Activated T-cell treated with anti-CD3 and anti-CD28 coated beads, Interleukin-2, amount 50 U/mL, for 4 hours (primary cell): ENCODE measurements around the gene ABCF3. TPM values are rescaled to one million over a fixed set of nuclear protein-coding genes. Genes with fewer than 3 reads are reported as not detected.
"Not testable (repeated sequence)": the region's sequence is repeated elsewhere in the genome, so short reads cannot be mapped to it uniquely, and the experiment has no call there.

Experiments
- ATAC-seq, 2 donors: fragments of 200-7000 bp; cut with Tn5 transposase; one replicate each; pipeline ENCODE4 v1.10.0; 2021
- DNase-seq: peaks from one replicate; pipeline ENCODE4 v3.0.0-alpha.2; 2020
- H3K27me3 Mint-ChIP-seq: one replicate; pipeline ENCODE4 v1.8.0; 2021; ENCODE audit warnings: low read depth, mixed read lengths
- H3K36me3 Mint-ChIP-seq: one replicate; pipeline ENCODE4 v1.8.0; 2022; ENCODE audit warnings: mixed read lengths; ENCODE audit not compliant: insufficient read depth
- H3K4me1 Mint-ChIP-seq: one replicate; pipeline ENCODE4 v1.8.0; 2021; ENCODE audit warnings: low read depth, mixed read lengths
- H3K4me3 Mint-ChIP-seq: one replicate; pipeline ENCODE4 v1.8.0; 2021; ENCODE audit warnings: mild to moderate bottlenecking, moderate library complexity, mixed read lengths
- H3K9me3 Mint-ChIP-seq: one replicate; pipeline ENCODE4 v1.8.0; 2021; ENCODE audit warnings: mixed read lengths
- total RNA-seq, 3 donors: library from RNA; stranded (reverse); gene quantifications; one replicate each; pipeline ENCODE4 v1.2.1, GENCODE V29; 2021

Gene ABCF3
- total RNA-seq, 3 donors from 2014 or later, result 79.7 to 91.2 (median 84.4) TPM

DNA sequence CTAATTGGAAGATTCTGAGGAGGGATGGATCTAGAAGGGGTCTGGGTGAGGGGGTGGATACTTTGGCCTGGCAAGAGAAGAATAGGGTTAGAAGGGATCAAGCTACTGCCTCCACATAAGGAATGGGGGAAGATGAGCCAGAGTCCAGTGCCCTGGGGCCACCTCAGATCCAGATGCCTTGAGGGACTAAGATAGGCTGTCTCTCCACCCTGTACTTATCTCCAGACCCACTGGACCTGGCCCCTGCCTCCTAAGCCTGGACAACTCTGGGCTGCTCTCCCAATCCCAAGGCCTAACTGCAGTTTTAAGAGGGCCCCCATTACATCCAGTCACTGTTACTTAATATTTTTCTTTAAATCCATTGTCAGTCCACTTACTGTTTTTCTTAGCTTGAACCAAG is 28.8 kb upstream of the ABCF3 start:
- Mint-ChIP-seq H3K36me3 (no peaks in the 10 kb centered on the region), H3K4me3 (peak overlapping the region; percentile 93), H3K27me3 (no peaks in the 10 kb centered on the region), H3K4me1 (peaks cover 28% of the 10 kb centered on the region), H3K9me3 (no peaks in the 10 kb centered on the region)
- no peak for ATAC-seq
- DNase-seq, result no peak

DNA sequence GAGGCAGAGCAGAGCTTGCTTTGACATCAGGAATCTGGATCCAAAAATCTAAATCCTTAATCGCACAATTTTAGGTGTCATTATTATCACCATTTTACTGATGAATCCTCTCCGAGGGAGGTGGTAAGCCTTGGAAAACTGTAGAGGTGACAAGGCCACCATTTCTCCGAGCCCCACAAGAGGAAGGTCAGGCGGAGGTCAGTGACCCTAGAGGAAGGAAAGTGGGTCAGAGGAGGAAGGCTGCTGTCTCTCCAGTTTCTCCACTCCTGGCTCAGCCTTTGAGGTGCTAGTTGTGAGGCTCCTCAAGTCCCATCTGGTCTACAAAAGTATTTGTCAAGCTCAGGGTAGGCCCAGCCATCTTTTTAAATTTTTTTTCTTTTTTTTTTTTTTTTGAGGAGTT is 27.6 kb upstream of the ABCF3 start:
- Mint-ChIP-seq H3K36me3 (no peaks in the 10 kb centered on the region), H3K4me1 (peaks cover 28% of the 10 kb centered on the region), H3K4me3 (no peak overlapping the region), H3K27me3 (no peaks in the 10 kb centered on the region), H3K9me3 (no peaks in the 10 kb centered on the region)
- no peak for ATAC-seq
- DNase-seq, result no peak

DNA sequence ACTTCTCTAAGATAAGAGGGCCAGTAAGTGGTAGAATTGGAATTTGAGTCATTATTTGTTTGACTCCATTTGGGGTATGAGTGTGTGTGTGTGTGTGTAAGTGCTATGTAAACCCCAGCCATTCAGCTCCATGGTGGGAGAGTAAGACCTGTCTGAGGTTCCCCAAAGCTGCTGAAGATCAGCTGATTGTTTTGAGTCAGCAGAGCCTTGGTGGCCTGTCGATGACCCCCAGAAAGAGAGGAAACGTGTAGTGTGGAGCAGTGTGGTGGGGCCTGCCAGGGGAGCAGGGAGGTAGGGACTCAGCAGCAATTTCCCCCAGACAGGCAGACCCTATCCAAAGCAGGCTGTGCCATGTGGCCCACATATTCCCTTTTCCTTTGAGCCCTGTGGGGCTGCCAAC is 25.5 kb upstream of the ABCF3 start:
- Mint-ChIP-seq H3K27me3 (no peaks in the 10 kb centered on the region), H3K36me3 (peaks cover 7% of the 10 kb centered on the region), H3K4me3 (no peak overlapping the region), H3K4me1 (peaks cover 26% of the 10 kb centered on the region), H3K9me3 (no peaks in the 10 kb centered on the region)
- ATAC-seq (no peak), DNase-seq (no peak)

DNA sequence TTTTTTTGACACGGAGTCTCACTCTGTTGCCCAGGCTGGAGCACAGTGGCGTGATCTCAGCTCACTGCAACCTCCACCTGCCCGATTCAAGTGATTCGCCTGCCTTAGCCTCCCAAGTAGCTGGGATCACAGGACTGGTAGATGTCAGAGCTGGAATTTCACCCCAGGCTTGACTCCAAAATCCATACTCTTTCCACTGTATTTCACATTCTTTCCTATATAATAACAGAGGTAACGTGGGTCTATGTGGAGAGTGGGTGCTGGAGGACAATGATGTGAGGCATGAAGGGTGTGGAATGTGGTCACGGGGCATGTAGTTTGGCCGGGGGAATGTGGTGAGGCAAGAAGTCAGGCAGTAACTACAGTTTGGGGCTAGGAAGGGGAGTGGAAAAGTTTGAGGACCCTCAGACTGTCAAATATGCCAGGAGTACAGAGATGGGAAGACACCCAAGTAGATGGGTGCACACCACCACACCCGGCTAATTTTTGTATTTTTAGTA is 23.4 kb upstream of the ABCF3 start:
- peaks cover 17% of the 10 kb centered on the region for H3K36me3 Mint-ChIP-seq
- DNase-seq, ATAC-seq, H3K27me3 Mint-ChIP-seq, H3K9me3 Mint-ChIP-seq, H3K4me3 Mint-ChIP-seq: not testable (repeated sequence)
- H3K4me1 Mint-ChIP-seq, result peaks cover 13% of the 10 kb centered on the region

DNA sequence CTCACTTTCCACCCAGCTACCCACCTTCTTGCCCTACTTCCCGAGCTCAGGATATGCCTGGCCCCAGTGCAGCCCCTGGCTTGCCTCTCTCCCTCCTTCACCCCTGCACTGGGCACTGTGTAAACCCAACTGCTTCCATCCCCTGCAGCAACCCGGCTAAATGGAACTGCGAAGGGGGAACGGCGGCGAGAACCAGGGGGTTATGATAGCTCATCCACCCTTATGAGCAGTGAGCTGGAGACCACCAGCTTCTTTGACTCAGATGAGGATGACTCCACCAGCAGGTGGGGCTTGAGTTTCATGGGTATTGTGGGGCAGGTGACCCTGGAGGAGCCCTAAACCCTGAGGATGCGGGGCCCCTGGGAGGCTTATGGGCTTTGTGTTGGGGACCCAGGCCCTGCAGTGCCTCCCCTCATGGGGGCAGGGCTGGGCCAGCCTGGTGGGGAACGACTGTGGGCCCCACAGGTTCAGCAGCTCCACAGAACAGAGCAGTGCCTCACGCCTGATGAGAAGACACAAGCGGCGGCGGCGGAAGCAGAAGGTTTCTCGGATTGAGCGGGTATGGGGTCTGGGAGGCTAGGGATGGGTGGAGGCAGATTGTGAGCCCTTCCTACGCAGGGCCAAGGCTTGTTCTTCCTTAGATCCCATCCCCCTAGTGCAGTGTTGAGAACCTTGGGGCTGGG is 21.2 kb upstream of the ABCF3 start:
- peaks cover 19% of the 10 kb centered on the region for H3K36me3 Mint-ChIP-seq

DNA sequence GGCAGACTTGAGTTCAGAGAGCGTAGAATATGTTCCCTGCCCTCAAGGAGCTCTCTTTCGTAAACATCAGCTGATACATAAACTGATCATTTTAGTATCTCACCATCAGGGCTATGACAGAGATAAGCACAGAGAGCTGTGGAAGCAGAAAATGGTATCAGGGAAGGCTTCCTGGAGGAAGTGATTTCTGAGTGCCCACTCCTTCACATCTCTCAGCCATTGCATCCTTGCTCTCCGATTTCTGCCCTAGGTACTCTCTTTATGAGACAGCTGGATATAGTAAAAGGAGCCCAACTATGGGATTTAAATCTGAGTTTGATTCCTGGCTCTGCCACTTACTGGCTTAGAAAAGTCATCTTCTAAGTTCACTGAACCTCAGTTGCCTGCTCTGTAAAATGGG is 20.5 kb upstream of the ABCF3 start:
- H3K4me1 Mint-ChIP-seq, result no peaks in the 10 kb centered on the region
- no peaks in the 10 kb centered on the region for H3K9me3 Mint-ChIP-seq
- DNase-seq, result no peak
- peaks cover 19% of the 10 kb centered on the region for H3K36me3 Mint-ChIP-seq
- H3K27me3 Mint-ChIP-seq, result no peaks in the 10 kb centered on the region
- ATAC-seq, result no peak
- H3K4me3 Mint-ChIP-seq, result no peak overlapping the region

More for the DNA sequence above, 21.2 kb upstream of the ABCF3 start:
- H3K27me3 Mint-ChIP-seq, result no peaks in the 10 kb centered on the region
- peaks cover 5% of the 10 kb centered on the region for H3K4me1 Mint-ChIP-seq
- no peak for ATAC-seq
- DNase-seq, result no peak
- no peak overlapping the region for H3K4me3 Mint-ChIP-seq
- no peaks in the 10 kb centered on the region for H3K9me3 Mint-ChIP-seq

DNA sequence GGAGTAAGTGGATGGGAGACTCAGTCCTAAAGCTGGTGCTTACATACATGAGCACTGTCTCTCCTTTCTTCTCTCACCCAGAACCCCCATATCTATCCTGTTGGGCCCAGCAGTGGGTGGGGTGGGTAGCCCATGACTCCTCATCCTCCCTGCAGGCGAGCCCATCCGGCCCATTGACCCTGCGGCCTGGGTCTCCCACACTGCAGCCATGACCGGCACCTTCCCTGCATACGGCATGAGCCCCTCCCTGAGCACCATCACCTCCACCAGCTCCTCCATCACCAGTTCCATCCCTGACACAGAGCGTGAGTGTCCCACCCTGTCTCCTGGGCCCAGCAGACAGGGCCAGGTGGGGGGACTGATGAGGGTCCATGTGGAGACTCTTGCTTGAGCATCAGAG is 19.3 kb upstream of the ABCF3 start:
- ATAC-seq (no peak), DNase-seq (no peak)
- Mint-ChIP-seq H3K27me3 (no peaks in the 10 kb centered on the region), H3K4me3 (no peak overlapping the region), H3K4me1 (no peaks in the 10 kb centered on the region), H3K9me3 (no peaks in the 10 kb centered on the region), H3K36me3 (peaks cover 28% of the 10 kb centered on the region)

DNA sequence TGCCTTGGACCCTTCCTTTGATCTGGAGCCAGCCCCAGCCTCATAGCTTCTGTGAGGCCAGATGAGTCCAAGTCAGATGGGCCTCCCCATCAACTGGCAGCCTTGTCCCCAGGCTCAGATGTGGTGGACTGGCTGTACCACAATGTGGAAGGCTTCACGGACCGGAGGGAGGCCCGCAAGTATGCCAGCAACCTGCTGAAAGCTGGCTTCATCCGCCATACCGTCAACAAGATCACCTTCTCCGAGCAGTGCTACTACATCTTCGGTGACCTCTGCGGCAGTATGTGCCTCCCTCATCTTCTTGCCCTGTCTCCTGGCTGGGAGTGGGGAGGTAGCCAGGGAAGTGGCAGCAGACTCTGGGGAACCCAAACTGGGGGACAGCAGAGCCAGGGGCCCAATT is 18.2 kb upstream of the ABCF3 start:
- no peak overlapping the region for H3K4me3 Mint-ChIP-seq
- H3K4me1 Mint-ChIP-seq, result no peaks in the 10 kb centered on the region
- H3K27me3 Mint-ChIP-seq, result no peaks in the 10 kb centered on the region

DNA sequence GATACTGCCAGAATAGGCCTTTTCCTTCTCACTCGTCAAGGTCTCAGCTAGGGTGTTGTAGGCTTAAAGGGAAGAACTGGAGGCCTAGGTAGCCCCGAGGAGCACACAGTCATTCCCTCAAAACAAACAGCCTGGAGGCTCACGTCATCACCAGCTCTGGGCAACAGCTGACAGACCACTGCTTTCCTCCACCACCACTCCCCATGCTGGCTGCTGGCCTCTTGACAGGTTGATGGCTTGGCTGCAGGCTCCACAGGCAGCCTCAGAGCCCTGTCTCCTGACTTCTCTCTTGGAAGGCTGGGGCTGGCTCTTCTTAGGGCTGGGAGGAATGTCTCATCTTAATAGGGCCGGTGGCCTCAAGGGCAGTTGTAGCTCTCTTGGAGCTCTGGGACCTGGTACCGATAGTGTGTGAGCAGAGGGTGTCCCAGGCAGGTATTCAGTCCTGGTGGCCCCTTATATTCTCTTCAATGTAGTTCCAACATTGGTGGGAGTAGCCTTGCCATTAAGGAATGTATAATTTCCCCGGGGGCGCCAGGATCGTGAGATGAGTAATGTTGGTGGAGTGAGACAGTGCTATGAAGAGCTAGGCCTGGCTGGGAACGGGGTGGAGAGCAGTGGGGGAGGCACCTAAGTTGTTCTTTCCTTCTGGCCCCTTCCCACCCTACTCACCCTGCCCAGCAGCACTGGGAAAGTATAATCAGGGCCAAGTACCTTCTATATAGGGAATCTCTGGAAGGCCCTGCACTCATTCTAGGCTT is 17.5 kb upstream of the ABCF3 start:
- Mint-ChIP-seq H3K4me1 (peaks cover 1% of the 10 kb centered on the region), H3K36me3 (peaks cover 32% of the 10 kb centered on the region)

More for the DNA sequence above, 18.2 kb upstream of the ABCF3 start:
- Mint-ChIP-seq H3K9me3 (no peaks in the 10 kb centered on the region), H3K36me3 (peaks cover 30% of the 10 kb centered on the region)
- DNase-seq, result no peak
- no peak for ATAC-seq

DNA sequence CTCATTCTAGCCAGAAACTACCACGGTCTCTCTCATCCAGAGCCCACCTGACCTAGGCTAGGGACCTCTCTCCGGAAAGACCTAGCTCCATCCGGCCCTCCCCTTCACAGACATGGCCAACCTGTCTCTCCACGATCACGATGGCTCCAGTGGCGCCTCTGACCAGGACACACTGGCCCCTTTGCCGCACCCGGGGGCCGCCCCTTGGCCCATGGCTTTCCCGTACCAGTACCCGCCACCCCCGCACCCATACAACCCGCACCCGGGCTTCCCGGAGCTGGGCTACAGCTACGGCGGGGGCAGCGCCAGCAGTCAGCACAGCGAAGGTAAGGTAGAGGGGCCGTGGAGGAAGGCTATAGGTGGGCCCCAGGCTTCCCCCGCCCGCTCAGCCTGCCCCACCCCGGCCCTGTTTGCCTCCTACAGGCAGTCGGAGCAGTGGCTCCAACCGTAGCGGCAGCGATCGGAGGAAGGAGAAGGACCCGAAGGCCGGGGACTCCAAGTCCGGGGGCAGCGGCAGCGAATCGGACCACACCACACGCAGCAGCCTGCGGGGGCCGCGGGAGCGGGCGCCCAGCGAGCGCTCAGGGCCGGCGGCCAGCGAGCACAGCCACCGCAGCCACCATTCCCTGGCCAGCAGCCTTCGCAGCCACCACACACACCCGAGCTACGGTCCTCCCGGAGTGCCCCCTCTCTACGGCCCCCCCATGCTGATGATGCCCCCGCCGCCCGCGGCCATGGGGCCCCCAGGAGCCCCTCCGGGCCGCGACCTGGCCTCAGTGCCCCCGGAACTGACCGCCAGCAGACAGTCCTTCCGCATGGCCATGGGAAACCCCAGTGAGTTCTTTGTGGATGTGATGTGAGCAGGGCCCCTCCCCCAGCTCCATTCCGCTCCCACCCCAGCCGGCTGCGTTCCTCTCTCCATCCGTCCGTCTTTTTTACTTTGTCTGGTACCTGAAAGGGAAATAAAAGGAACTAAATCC is 15.8 kb upstream of the ABCF3 start:
- H3K4me1 Mint-ChIP-seq, result peaks cover 6% of the 10 kb centered on the region
- DNase-seq (no peak), ATAC-seq (no peak)
- H3K4me3 Mint-ChIP-seq, result no peak overlapping the region
- no peaks in the 10 kb centered on the region for H3K27me3 Mint-ChIP-seq
- peaks cover 25% of the 10 kb centered on the region for H3K36me3 Mint-ChIP-seq
- H3K9me3 Mint-ChIP-seq, result no peaks in the 10 kb centered on the region

More for the DNA sequence above, 17.5 kb upstream of the ABCF3 start:
- no peak for DNase-seq
- Mint-ChIP-seq H3K9me3 (no peaks in the 10 kb centered on the region), H3K27me3 (no peaks in the 10 kb centered on the region), H3K4me3 (no peak overlapping the region)
- no peak for ATAC-seq

DNA sequence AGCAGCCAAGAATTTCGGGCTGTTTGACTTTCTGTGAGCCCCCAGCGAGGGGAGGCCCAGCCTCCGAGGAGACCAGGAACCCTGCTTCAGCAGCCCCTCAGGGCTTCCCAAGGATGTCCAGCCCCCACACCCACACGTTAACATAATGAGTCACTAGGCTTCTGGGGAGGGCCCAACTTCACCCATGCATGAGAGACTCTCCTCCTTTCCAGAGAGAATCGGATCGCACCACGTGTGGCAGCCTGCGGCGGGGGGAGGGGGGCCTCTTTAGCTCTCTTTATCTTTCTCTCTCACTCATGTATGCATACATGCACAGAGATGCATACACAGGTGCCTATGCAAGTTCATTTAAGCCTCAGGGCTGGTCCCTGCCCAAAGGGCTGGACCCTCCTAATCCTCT is 14.4 kb upstream of the ABCF3 start:
- peaks cover 19% of the 10 kb centered on the region for H3K4me1 Mint-ChIP-seq
- DNase-seq, result no peak
- no peaks in the 10 kb centered on the region for H3K27me3 Mint-ChIP-seq
- no peak for ATAC-seq
- H3K36me3 Mint-ChIP-seq, result peaks cover 19% of the 10 kb centered on the region
- H3K4me3 Mint-ChIP-seq, result no peak overlapping the region
- no peaks in the 10 kb centered on the region for H3K9me3 Mint-ChIP-seq

DNA sequence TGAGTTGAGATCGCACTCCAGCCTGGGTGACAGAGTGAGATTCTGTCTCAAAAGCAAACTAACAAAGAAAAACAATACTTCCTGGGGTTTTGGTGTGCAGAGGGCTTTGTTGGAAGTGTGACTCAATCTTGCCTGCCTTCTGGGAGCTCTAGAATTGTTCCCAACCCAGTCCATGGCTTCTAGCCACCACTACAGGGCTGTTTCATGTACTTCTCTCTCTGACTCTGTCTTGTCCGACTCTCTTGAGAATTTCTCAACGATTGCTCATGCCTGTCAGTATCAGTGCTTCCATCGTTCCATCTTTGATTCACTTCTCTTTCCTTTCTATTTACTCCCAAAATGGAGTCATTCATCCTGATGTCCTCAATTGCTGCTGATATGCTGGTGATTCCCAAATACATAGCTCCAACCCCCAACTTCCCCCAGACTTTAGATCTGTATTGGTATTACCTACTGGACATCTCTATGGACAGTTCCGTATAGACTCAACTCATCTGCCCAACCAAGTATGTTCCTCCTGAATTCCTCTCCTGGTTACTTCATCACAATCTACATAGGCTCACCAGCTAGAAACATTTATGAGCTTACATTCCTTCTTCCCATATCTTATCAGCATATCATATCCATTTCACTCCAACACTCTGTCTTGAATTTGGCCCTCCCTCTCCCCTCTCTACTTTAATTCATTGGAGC is 13.2 kb upstream of the ABCF3 start:
- DNase-seq (no peak), ATAC-seq (no peak)
- H3K36me3 Mint-ChIP-seq, result peaks cover 18% of the 10 kb centered on the region
- no peaks in the 10 kb centered on the region for H3K27me3 Mint-ChIP-seq
- H3K4me3 Mint-ChIP-seq, result no peak overlapping the region
- H3K4me1 Mint-ChIP-seq, result peaks cover 28% of the 10 kb centered on the region
- no peaks in the 10 kb centered on the region for H3K9me3 Mint-ChIP-seq

DNA sequence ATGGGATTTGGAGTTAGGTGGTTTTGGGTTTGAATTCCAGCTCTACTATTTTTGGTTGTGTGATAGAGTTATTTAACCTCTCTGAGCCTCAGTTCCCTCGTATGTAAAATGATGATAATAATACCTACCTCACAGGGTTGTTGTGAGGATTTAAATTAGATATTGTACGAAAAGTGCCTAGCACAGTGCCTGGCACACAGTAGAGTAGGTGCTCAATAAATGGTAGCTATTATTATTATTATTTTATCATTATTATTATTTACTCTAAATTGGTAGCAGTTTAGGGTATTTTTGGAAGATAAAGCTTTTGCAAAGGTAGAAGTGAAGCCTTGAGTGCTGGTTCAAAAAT is 12.7 kb upstream of the ABCF3 start:
- H3K27me3 Mint-ChIP-seq, result no peaks in the 10 kb centered on the region
- no peaks in the 10 kb centered on the region for H3K9me3 Mint-ChIP-seq
- ATAC-seq, result no peak
- peaks cover 22% of the 10 kb centered on the region for H3K36me3 Mint-ChIP-seq
- peaks cover 34% of the 10 kb centered on the region for H3K4me1 Mint-ChIP-seq
- no peak for DNase-seq
- no peak overlapping the region for H3K4me3 Mint-ChIP-seq

DNA sequence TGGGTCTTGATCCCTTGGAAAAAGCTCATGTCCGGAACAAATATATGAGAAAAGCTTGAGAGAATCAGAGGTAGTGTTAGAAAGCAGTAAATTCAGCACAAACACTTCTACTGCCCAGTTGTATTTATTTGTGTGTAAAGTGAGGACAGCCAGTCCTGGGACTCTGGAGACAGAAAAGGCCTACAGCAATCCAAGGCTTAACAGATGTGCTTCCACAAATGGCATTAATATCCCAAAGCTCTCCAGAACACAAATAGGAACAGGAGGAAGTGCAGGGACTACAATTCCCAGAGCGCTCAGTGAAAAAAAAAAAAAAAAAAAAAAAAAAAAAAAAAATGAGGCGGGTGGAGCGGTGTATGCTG is 11.7 kb upstream of the ABCF3 start:
- Mint-ChIP-seq H3K4me1 (peaks cover 34% of the 10 kb centered on the region), H3K27me3 (no peaks in the 10 kb centered on the region), H3K4me3 (peak overlapping the region; percentile 95), H3K9me3 (no peaks in the 10 kb centered on the region), H3K36me3 (peaks cover 25% of the 10 kb centered on the region)
- ATAC-seq, result no peak
- DNase-seq, result no peak
